Left lung (tissue), 10 donors: ENCODE data around the gene C1QC. TPM values are rescaled to one million over a fixed set of nuclear protein-coding genes. Genes with fewer than 3 reads are reported as not detected.

Source experiments
- ATAC-seq: fragments of 200-7000 bp; cut with Tn5 transposase; one replicate; pipeline ENCODE4 v1.9.1; 2020; ENCODE audit warnings: moderate library complexity
- DNase-seq, 4 donors: peaks; one replicate each; pipeline ENCODE4 v3.0.0-alpha.2; 2013 to 2020
- H3K27ac ChIP-seq, 2 donors: fragments of 200-600 bp; sonication (generic) in 1 of 2; one replicate each; pipeline versions ENCODE4 v1.5.0 to v1.8.0; 2020 to 2021
- H3K27me3 ChIP-seq, 2 donors: fragments of 200-600 bp; sonication (generic) in 1 of 2; one replicate each; pipeline versions ENCODE4 v1.5.0 to v1.8.0; 2020 to 2021
- H3K36me3 ChIP-seq, 2 donors: fragments of 200-600 bp; sonication (generic) in 1 of 2; one replicate each; pipeline versions ENCODE4 v1.5.0 to v1.8.0; 2020 to 2021
- H3K4me1 ChIP-seq, 2 donors: fragments of 200-600 bp; one replicate each; pipeline ENCODE4 v1.8.0; 2021
- H3K4me3 ChIP-seq, 2 donors: fragments of 200-600 bp; sonication (generic) in 1 of 2; one replicate each; pipeline versions ENCODE4 v1.5.0 to v1.8.0; 2020 to 2021; ENCODE audit warnings: mild to moderate bottlenecking in 1 of 2
- H3K9me3 ChIP-seq, 2 donors: fragments of 200-600 bp; sonication (generic) in 1 of 2; one replicate each; pipeline versions ENCODE4 v1.5.0 to v1.8.0; 2020 to 2021
- CTCF ChIP-seq, 2 donors: fragments of 200-600 bp; sonication (generic) in 1 of 2; IDR thresholded peaks; one replicate each; pipeline versions ENCODE4 v1.5.0 to v1.8.0; 2021; ENCODE audit warnings: antibody characterized with exemption in 2 of 2
- intact Hi-C, 2 donors: fragments of 100-400 bp; cut with DNase I; formaldehyde crosslinking; loops; one replicate each; pipeline versions ENCODE4 v1.11.2 to v1.14.2; 2022
- polyA plus RNA-seq, 6 donors: library from polyadenylated mRNA; unstranded; fragments of 120-200 nt; gene quantifications; one replicate each; pipeline ENCODE4 v1.2.1, GENCODE V29; 2013; ENCODE audit not compliant: insufficient read length in 6 of 6
- total RNA-seq, 2 donors: library from RNA; stranded (reverse); fragmentation: NEBNext Ultra II Directional; extraction: Animal tissue kit (Norgen Biotek cat#: 25700); gene quantifications; one replicate each; pipeline ENCODE4 v1.2.1, GENCODE V29; 2021
- donor health status: DM: no; HTN: yes; CAD: no.
- donor health status: DM: no; HTN: no; CAD: no.

C1QC gene
- total and polyA plus RNA-seq, 8 donors, result 21.3 to 577 (median 26.1) TPM

GRCh38 chr1:22597996-22598395, 45.4 kb upstream of the C1QC start:
- intact Hi-C loops, result no loop called here
- Histone ChIP-seq H3K27me3 (peaks cover 13 to 85% of the 10 kb centered on the region in 2 donors), H3K36me3 (no peaks in the 10 kb centered on the region), H3K4me3 (no peak overlapping the region), H3K27ac (no peak overlapping the region), H3K9me3 (no peaks in the 10 kb centered on the region), H3K4me1 (no peaks in the 10 kb centered on the region)
- DNase-seq (no peak), ATAC-seq (no peak)
- no peak for TF ChIP-seq CTCF (IDR thresholded peaks at IDR 0.05)

- DNase-seq (no peak), ATAC-seq (no peak)
- Histone ChIP-seq H3K36me3 (no peaks in the 10 kb centered on the region), H3K9me3 (no peaks in the 10 kb centered on the region), H3K27ac (no peak overlapping the region), H3K4me3 (no peak overlapping the region), H3K27me3 (peaks cover 6 to 85% of the 10 kb centered on the region in 2 donors), H3K4me1 (no peaks in the 10 kb centered on the region)
- intact Hi-C loops, result no loop called here
- TF ChIP-seq CTCF (IDR thresholded peaks at IDR 0.05), result no peak
These were observed 44.7 kb upstream of the C1QC start for GRCh38 chr1:22598736-22599135.

GRCh38 chr1:22600071-22600816, 43.2 kb upstream of the C1QC start:
- Histone ChIP-seq H3K4me1 (no peaks in the 10 kb centered on the region), H3K4me3 (no peak overlapping the region), H3K27ac (no peak overlapping the region), H3K36me3 (no peaks in the 10 kb centered on the region), H3K9me3 (no peaks in the 10 kb centered on the region), H3K27me3 (peaks cover 5 to 85% of the 10 kb centered on the region in 2 donors)
- no peak for DNase-seq
- TF ChIP-seq CTCF (IDR thresholded peaks at IDR 0.05), result no peak
- intact Hi-C loops, result no loop called here
- no peak for ATAC-seq

- Histone ChIP-seq H3K36me3 (no peaks in the 10 kb centered on the region), H3K27me3 (peaks cover 6 to 82% of the 10 kb centered on the region in 2 donors), H3K4me3 (no peak overlapping the region), H3K9me3 (no peaks in the 10 kb centered on the region), H3K27ac (no peak overlapping the region), H3K4me1 (no peaks in the 10 kb centered on the region)
- intact Hi-C loops, result no loop called here
- TF ChIP-seq CTCF (IDR thresholded peaks at IDR 0.05), result no peak
- DNase-seq, result no peak
- ATAC-seq, result no peak
These were observed 42.4 kb upstream of the C1QC start for GRCh38 chr1:22600817-22601605.

GRCh38 chr1:22601610-22602009, 41.8 kb upstream of the C1QC start:
- H3K36me3 ChIP-seq, result no peaks in the 10 kb centered on the region
- no peaks in the 10 kb centered on the region for H3K9me3 ChIP-seq
- no peak overlapping the region for H3K27ac ChIP-seq
- DNase-seq (no peak), ATAC-seq (no peak)
- intact Hi-C loops, result no loop called here
- peaks cover 6 to 86% of the 10 kb centered on the region in 2 donors for H3K27me3 ChIP-seq
- no peak overlapping the region for H3K4me3 ChIP-seq
- H3K4me1 ChIP-seq, result no peaks in the 10 kb centered on the region
- no peak for TF ChIP-seq CTCF (IDR thresholded peaks at IDR 0.05)
